Urothelium cell line (cell line): ENCODE measurements around the gene AMPH.

Experiments used
- DNase-seq: peaks from one replicate; pipeline ENCODE4 v3.0.0; 2011; ENCODE audit warnings: low spot score, mixed read lengths
- FAIRE-seq: peaks from 2 replicates; lab custom pipeline; 2011; peaks lifted over from hg19 to GRCh38; lab: Jason Lieb, UNC

AMPH gene

GRCh38 chr7:38476764-38477163 is 154.4 kb downstream of the AMPH start:
- FAIRE-seq (no peak), DNase-seq (no peak)

GRCh38 chr7:38465956-38466355 is 165.2 kb downstream of the AMPH start:
- DNase-seq, result no peak
- FAIRE-seq, result no peak

- no peak for FAIRE-seq
- DNase-seq, result peak; percentile 69
Observed at GRCh38 chr7:38463277-38464225, 167.6 kb downstream of the AMPH start.

GRCh38 chr7:38462819-38463218 is 168.4 kb downstream of the AMPH start:
- FAIRE-seq (no peak), DNase-seq (no peak)

GRCh38 chr7:38461887-38462286 is 169.3 kb downstream of the AMPH start:
- FAIRE-seq (no peak), DNase-seq (no peak)

- FAIRE-seq (no peak), DNase-seq (no peak)
Observed at GRCh38 chr7:38453826-38454225, 177.3 kb downstream of the AMPH start.

GRCh38 chr7:38453168-38453567 is 178.0 kb downstream of the AMPH start:
- FAIRE-seq (no peak), DNase-seq (no peak)

- FAIRE-seq, result no peak
- no peak for DNase-seq
Observed at GRCh38 chr7:38452681-38453108, 178.5 kb downstream of the AMPH start.

- FAIRE-seq (no peak), DNase-seq (peak; percentile 41)
Observed at GRCh38 chr7:38451840-38452239, 179.3 kb downstream of the AMPH start.

- DNase-seq (no peak), FAIRE-seq (no peak)
Observed at GRCh38 chr7:38448584-38449234, 182.5 kb downstream of the AMPH start.

- FAIRE-seq (no peak), DNase-seq (no peak)
Observed at GRCh38 chr7:38448054-38448453, 183.1 kb downstream of the AMPH start.

GRCh38 chr7:38438970-38439369 is 192.2 kb downstream of the AMPH start:
- DNase-seq (no peak), FAIRE-seq (no peak)

GRCh38 chr7:38432671-38433070 is 198.5 kb downstream of the AMPH start:
- FAIRE-seq (no peak), DNase-seq (no peak)

GRCh38 chr7:38432080-38432479 is 199.1 kb downstream of the AMPH start:
- FAIRE-seq, result no peak

GRCh38 chr7:38429057-38429456 is 202.1 kb downstream of the AMPH start:
- FAIRE-seq (no peak), DNase-seq (no peak)

More at GRCh38 chr7:38432080-38432479, 199.1 kb downstream of the AMPH start:
- DNase-seq, result no peak

- FAIRE-seq (no peak), DNase-seq (no peak)
Observed at GRCh38 chr7:38428041-38428440, 203.1 kb downstream of the AMPH start.

- FAIRE-seq (no peak), DNase-seq (no peak)
Observed at GRCh38 chr7:38427279-38427955, 203.8 kb downstream of the AMPH start.

GRCh38 chr7:38425509-38425908 is 205.7 kb downstream of the AMPH start:
- DNase-seq (no peak), FAIRE-seq (no peak)

GRCh38 chr7:38424750-38425463 is 206.3 kb downstream of the AMPH start:
- FAIRE-seq, result peak; percentile 5
- no peak for DNase-seq

- no peak for FAIRE-seq
- DNase-seq, result no peak
Observed at GRCh38 chr7:38413784-38414183, 217.4 kb downstream of the AMPH start.

GRCh38 chr7:38411404-38411803 is 219.8 kb downstream of the AMPH start:
- DNase-seq, result peak; percentile 11
- FAIRE-seq, result peak; percentile 50
